GM12875 (cell line): Measurements from ENCODE around the gene BCS1L.

ENCODE experiments used
- H3K4me3 ChIP-seq: one replicate; pipeline ENCODE4 v1.5.1; 2011; ENCODE audit warnings: low read depth, low read length, control low read depth
- CTCF ChIP-seq: IDR thresholded peaks from 2 replicates; pipeline ENCODE4 v1.5.1; 2011; ENCODE audit warnings: low read depth, mild to moderate bottlenecking, control low read depth, inconsistent platforms, low read length, moderate library complexity, borderline replicate concordance; ENCODE audit not compliant: insufficient read depth

The BCS1L gene

GRCh38 chr2:218643751-218644310, 15.7 kb upstream of the BCS1L start:
- no peak for TF ChIP-seq CTCF
- no peak overlapping the region for H3K4me3 ChIP-seq

GRCh38 chr2:218644721-218645120, 14.8 kb upstream of the BCS1L start:
- no peak overlapping the region for H3K4me3 ChIP-seq
- no peak for TF ChIP-seq CTCF

- TF ChIP-seq CTCF, result no peak
- H3K4me3 ChIP-seq, result no peak overlapping the region
Observed at GRCh38 chr2:218645126-218645525, 14.4 kb upstream of the BCS1L start.

GRCh38 chr2:218648088-218648786, 11.2 kb upstream of the BCS1L start:
- TF ChIP-seq CTCF, result peak; percentile 86
- H3K4me3 ChIP-seq, result no peak overlapping the region

GRCh38 chr2:218648787-218649100, 10.7 kb upstream of the BCS1L start:
- H3K4me3 ChIP-seq, result no peak overlapping the region
- TF ChIP-seq CTCF, result no peak

GRCh38 chr2:218655751-218656150, 3.7 kb upstream of the BCS1L start:
- no peak overlapping the region for H3K4me3 ChIP-seq
- no peak for TF ChIP-seq CTCF

- peak; percentile 71 for TF ChIP-seq CTCF
- H3K4me3 ChIP-seq, result peak overlapping the region; percentile 77
Observed at GRCh38 chr2:218658671-218659257, 719 bp upstream of the BCS1L start.
